GM12892 (cell line): ENCODE measurements around the gene CALCOCO1.
A peak's percentile ranks its signal among the peaks of the same experiment; 100 is the strongest.

Experiments used
- DNase-seq: peaks from one replicate; pipeline ENCODE4 v3.0.0; 2011; ENCODE audit not compliant: insufficient read length
- FAIRE-seq: peaks from 2 replicates; lab custom pipeline; 2011; peaks lifted over from hg19 to GRCh38; lab: Jason Lieb, UNC
- POLR2A ChIP-seq: IDR thresholded peaks from 2 replicates; pipeline ENCODE4 v1.6.1; 2011; ENCODE audit warnings: low read depth, low read length, control low read depth
- POLR2AphosphoS5 ChIP-seq: IDR thresholded peaks from 2 replicates; pipeline ENCODE4 v1.6.1; 2011; ENCODE audit warnings: low read depth, low read length, control low read depth
- TAF1 ChIP-seq: IDR thresholded peaks from 2 replicates; pipeline ENCODE4 v1.6.1; 2011; ENCODE audit warnings: low read depth, mild to moderate bottlenecking, control low read depth, low read length, borderline replicate concordance

Gene CALCOCO1

DNA sequence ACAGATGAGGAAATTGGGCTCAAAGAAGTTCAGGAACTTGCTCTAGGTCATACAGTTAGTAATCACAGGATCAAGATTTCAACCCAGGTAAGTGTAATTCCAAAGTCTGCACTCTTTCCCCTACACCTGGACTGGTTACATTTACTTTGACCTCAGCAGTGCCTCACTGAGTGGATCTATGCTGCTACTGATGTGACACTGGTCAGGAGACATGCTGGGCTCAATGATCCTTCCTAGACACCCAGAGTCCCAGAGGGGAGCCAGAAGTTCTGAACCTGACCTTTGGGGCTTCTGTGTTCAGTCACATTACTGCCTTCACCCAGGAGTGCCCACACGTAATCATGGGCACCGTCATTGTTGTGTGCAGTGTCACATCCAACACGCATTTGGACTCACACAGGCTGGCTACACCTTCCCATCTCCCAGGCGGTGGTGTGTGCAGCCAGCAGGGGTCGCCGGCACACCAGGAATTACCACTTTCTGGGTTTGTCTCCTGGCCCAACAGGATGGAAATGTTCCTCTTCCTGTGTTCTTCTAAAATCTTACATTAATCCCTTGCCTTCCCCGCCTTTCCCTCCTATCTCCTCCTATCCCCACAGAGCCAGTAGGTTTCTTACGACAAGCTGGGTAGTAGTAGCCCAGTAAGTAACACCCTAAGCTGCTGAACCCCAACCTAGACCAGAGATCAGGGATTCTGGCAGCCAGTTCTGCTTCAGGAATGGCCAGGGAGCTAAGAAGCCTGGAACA is 25.6 kb downstream of the CALCOCO1 start:
- DNase-seq (peak; percentile 48), FAIRE-seq (peak; percentile 88)
- TF ChIP-seq POLR2AphosphoS5 (no peak), TAF1 (no peak), POLR2A (no peak)

DNA sequence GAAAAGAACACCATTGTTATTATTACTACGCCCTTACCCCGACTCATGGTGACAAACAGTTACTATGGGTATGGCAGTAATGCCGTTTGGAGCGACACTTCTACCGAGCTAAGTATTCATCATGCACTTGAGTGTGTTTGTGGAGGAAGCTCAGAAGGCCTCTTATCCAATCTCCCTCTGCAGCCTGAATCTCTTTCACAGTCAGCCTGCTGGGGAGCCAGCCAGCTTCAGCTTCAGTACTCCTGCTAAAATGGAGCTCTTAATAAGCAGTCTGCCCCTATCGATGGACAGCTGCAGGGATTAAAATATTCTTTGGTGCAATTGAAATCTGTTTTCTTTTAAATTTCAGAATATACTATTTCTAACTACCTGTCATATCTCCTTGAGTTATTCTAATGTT is 26.7 kb downstream of the CALCOCO1 start:
- TF ChIP-seq POLR2A (no peak), POLR2AphosphoS5 (no peak), TAF1 (no peak)
- FAIRE-seq (no peak), DNase-seq (no peak)

- TF ChIP-seq POLR2AphosphoS5 (no peak), TAF1 (no peak), POLR2A (no peak)
- FAIRE-seq (no peak), DNase-seq (no peak)
Measured at GRCh38 chr12:53699678-53700025, 27.6 kb downstream of the CALCOCO1 start.

DNA sequence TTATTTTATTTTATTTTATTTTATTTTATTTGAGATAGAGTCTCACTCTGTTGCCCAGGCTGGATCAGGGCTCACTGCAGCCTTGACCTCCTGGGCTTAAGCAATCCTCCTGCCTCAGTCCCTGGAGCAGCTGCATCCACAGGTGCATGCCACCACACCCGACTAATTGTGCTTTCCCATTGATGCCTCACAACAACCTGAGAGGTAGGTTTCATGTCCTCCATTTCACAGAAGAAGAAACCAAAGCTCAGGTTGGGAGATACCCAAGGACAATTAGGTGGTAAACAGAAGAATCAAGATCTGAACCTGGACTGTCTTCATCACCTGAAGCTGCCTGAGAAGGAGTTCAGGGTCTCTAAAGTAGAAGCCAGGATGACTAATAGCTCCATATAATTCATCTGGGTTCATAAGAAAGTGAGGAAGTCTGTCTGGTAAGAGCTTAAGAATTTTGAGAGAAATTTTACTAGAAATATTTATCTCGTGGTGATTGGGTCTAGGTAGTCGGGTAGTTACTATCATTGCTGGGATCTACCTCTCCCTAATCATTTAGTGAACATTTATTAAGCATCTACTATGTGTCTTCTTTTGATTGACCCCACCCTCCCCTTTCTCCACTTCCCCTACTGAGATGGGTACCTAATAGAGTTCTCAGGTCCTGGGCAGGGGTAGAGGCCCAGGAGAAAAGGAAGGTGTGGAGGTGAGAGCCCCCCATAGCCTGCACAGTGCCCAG is 28.1 kb downstream of the CALCOCO1 start:
- no peak for FAIRE-seq
- no peak for DNase-seq
- no peak for TF ChIP-seq TAF1
- no peak for TF ChIP-seq POLR2A
- TF ChIP-seq POLR2AphosphoS5, result no peak

- DNase-seq (no peak), FAIRE-seq (peak; percentile 60)
- no peak for TF ChIP-seq TAF1
- no peak for TF ChIP-seq POLR2A
- TF ChIP-seq POLR2AphosphoS5, result no peak
Measured at GRCh38 chr12:53696655-53697331, 30.5 kb downstream of the CALCOCO1 start.

DNA sequence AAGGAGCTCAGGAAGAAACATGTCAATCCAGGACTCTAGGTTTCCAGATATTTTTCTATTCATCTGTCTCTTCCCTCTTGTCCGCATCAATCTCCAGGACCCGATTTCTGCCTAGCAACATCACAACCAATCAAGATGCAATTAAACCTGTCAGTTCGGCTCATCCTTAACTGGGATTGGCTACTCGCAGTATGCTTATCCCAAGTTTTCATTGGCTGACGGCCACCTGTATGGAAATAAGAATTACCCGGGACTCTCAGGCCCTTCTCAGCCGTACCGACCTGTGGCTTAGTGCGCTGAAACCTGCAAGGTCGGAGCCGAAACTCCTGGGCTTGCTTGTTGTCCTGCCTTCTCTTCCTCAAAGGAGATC is 31.0 kb downstream of the CALCOCO1 start:
- no peak for FAIRE-seq
- TF ChIP-seq TAF1 (no peak), POLR2AphosphoS5 (no peak), POLR2A (no peak)
- peak; percentile 52 for DNase-seq

GRCh38 chr12:53695152-53696145 is 31.8 kb downstream of the CALCOCO1 start:
- DNase-seq, result no peak
- TF ChIP-seq POLR2A (no peak), POLR2AphosphoS5 (no peak), TAF1 (no peak)
- no peak for FAIRE-seq

DNA sequence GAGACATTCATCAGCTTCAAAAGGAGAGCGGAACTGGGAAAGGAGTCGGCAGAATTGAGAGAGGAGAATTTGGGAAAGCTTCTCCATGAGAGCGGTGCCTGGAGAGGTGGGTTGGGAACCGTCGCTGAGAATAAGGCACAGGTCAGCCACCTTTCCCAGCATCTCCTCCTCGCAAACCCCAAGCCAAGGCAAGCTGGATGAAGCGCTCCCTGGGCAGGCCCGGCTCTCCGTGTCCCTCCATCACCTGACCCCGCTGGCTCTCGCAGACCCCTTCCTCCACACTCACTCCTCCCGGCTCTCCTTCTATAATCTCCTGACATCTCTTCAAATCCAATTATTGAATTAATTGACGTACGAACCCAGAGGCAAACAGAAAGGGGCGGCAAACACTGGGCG is 32.5 kb downstream of the CALCOCO1 start:
- no peak for DNase-seq
- FAIRE-seq, result no peak
- TF ChIP-seq POLR2A, result no peak
- TF ChIP-seq TAF1, result no peak
- TF ChIP-seq POLR2AphosphoS5, result no peak

DNA sequence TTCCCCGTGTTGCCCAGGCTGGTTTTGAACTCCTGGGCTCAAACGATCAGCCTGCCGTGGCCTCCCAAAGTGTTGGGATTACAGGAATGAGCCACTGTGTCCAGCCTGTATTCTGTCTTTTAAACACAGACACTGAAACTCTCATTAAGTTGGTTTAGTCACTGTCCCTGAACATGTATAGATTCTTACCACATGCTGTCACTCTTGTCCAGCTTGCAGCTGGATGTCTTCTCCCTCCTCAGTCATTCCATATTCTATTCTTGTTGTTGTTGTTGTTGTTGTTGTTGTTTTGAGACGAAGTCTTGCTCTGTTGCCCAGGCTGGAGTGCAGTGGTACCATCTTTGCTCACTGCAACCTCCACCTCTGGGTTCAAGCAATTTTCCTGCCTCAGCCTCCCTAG is 39.1 kb downstream of the CALCOCO1 start:
- TF ChIP-seq TAF1, result no peak
- TF ChIP-seq POLR2A, result no peak
- TF ChIP-seq POLR2AphosphoS5, result no peak
- DNase-seq, result no peak
- no peak for FAIRE-seq

GRCh38 chr12:53686436-53686835 is 40.8 kb downstream of the CALCOCO1 start:
- FAIRE-seq, result no peak
- TF ChIP-seq TAF1, result no peak
- TF ChIP-seq POLR2AphosphoS5, result no peak
- TF ChIP-seq POLR2A, result no peak
- no peak for DNase-seq

- TF ChIP-seq POLR2A, result no peak
- no peak for TF ChIP-seq POLR2AphosphoS5
- FAIRE-seq (no peak), DNase-seq (no peak)
Measured at GRCh38 chr12:53684654-53685220, 42.5 kb downstream of the CALCOCO1 start.
